ENCODE measurements around the gene KCNIP1.

Gene KCNIP1

DNA sequence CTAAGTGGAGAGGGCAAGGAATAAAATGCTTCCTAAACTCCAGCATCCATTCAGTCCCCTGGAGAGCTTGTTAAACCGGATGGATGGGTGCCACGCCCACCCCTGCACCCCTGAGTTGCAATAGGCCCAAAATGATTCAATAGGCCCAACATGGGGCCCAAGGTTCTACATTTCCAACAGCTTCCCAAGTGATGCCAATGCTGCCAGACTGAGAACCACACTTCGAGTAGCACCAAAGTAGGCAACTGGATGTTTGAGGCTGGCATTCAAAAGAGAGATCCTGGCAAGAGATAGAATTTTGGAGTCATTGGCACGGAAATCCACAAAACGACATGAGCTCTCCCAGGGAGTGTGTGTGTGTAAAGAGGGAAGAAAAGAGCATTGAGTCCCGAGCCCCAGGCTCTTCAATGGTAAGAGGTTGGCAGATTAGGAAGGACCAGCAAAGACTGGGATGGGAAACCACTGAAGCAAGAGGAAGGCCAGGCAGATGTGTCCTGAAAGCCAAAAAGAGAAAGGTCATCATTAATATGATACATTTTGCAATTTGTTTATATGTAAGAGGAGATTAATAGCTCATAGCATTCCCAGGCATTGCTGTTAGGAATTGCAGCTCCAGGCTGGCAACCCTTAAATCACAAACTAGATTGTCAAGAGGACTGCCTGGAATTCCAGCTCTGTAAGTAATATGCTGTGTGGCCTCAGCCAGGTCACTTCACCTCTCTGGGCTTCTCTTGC, 130.6 kb downstream of the KCNIP1 start:
- H3K4me3 ChIP-seq (ENCODE audit: low read depth, low read length), result no peak overlapping the region

DNA sequence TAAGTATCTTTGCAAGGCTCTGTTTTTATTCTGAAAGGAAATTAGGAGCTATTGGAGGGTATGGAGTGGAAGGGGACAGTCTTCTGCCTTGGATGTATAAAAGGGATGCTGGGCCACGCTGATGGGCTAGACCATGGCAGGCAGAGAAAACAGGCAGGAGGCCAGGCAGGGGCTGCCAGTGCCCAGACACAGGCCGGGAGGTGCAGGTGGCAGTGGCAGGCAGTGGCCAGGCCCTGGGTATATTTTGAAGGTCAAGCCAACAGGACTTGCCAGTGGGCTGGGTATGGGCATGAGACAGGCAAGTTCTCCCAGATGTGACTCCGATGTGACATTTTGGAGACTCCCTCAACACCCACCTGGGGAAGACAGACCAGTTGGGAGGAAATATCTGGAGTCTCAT, 131.9 kb downstream of the KCNIP1 start:
- no peak for DNase-seq
- Histone ChIP-seq H3K4me1 (no peaks in the 10 kb centered on the region), H3K36me3 (no peaks in the 10 kb centered on the region), H3K27me3 (peaks cover 13% of the 10 kb centered on the region; the same call in 1 of the 2 replicates), H3K9me3 (no peaks in the 10 kb centered on the region), H3K4me3 (ENCODE audit: low read depth, low read length) (no peak overlapping the region)
- TF ChIP-seq, protein P1, sequence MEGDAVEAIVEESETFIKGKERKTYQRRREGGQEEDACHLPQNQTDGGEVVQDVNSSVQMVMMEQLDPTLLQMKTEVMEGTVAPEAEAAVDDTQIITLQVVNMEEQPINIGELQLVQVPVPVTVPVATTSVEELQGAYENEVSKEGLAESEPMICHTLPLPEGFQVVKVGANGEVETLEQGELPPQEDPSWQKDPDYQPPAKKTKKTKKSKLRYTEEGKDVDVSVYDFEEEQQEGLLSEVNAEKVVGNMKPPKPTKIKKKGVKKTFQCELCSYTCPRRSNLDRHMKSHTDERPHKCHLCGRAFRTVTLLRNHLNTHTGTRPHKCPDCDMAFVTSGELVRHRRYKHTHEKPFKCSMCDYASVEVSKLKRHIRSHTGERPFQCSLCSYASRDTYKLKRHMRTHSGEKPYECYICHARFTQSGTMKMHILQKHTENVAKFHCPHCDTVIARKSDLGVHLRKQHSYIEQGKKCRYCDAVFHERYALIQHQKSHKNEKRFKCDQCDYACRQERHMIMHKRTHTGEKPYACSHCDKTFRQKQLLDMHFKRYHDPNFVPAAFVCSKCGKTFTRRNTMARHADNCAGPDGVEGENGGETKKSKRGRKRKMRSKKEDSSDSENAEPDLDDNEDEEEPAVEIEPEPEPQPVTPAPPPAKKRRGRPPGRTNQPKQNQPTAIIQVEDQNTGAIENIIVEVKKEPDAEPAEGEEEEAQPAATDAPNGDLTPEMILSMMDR (IDR thresholded peaks at IDR 0.05; ENCODE audit: low read depth, low read length), result no peak

More for the DNA sequence above, 130.6 kb downstream of the KCNIP1 start:
- TF ChIP-seq, protein P1 (IDR thresholded peaks at IDR 0.05; ENCODE audit: low read depth, low read length), result no peak
- no peaks in the 10 kb centered on the region for H3K36me3 ChIP-seq
- H3K27me3 ChIP-seq, result peaks cover 13% of the 10 kb centered on the region; the same call in 1 of the 2 replicates
- H3K4me1 ChIP-seq, result no peaks in the 10 kb centered on the region
- no peak for DNase-seq
- no peaks in the 10 kb centered on the region for H3K9me3 ChIP-seq

DNA sequence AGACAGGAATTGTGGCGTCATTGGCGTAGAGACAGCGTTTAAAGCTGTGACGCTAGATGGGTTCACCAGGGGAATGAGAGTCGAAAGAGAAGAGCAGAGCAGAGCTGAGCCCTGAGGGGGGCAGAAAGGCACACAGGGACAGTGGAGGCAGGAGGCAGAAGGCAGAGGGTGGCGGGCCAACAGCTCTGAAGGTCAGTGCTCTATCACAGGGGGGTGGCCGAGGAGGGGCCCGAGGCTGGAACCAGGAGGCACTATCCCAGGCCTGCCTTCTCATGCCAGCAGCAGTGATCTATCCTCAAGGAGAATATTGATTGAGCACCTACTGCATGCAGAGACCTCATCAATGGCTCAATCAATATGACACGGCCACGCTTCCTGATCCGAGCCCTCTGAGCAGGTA, 132.4 kb downstream of the KCNIP1 start:
- H3K4me1 ChIP-seq, result no peaks in the 10 kb centered on the region
- TF ChIP-seq, protein P1 (IDR thresholded peaks at IDR 0.05; ENCODE audit: low read depth, low read length), result no peak
- no peaks in the 10 kb centered on the region for H3K36me3 ChIP-seq
- peaks cover 12% of the 10 kb centered on the region; the same call in 1 of the 2 replicates for H3K27me3 ChIP-seq
- no peak for DNase-seq
- H3K4me3 ChIP-seq (ENCODE audit: low read depth, low read length), result no peak overlapping the region
- no peaks in the 10 kb centered on the region for H3K9me3 ChIP-seq

DNA sequence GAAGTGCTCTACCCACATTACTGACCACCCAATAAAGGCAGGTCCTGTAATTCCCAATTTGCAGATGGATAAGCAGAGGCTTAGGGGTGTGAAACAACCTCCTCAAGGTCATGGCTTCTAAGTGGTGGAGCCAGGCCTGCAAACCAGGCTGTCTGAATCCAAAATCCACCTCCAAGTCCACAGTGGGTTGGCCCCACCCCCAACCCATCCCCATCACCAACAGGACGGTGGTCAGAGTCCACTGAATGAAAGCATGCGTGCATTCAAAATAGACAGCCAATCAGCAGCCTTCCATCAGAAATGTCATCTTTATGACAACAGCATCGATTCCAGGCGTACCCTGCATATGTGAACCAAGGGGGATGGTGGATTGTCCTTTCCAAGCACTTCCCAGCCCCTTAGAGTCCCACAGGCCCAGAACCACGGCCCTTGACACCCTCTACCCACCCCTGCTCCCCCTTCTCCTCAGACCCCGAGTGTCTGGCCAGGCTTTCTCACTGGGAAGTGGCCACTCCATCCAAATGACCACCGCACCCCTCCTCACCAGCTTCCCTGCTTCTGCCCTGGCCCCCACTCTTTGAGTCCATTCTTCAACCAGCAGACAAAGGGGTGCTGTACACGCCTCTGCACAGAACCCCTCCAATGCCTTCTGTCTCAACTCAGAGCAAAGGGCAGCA, 133.1 kb downstream of the KCNIP1 start:
- H3K27me3 ChIP-seq, result peaks cover 5% of the 10 kb centered on the region
- no peak for DNase-seq
- H3K4me1 ChIP-seq, result no peaks in the 10 kb centered on the region
- no peaks in the 10 kb centered on the region for H3K36me3 ChIP-seq
- TF ChIP-seq, protein P1 (IDR thresholded peaks at IDR 0.05; ENCODE audit: low read depth, low read length), result no peak
- H3K9me3 ChIP-seq, result no peaks in the 10 kb centered on the region
- H3K4me3 ChIP-seq (ENCODE audit: low read depth, low read length), result no peak overlapping the region

DNA sequence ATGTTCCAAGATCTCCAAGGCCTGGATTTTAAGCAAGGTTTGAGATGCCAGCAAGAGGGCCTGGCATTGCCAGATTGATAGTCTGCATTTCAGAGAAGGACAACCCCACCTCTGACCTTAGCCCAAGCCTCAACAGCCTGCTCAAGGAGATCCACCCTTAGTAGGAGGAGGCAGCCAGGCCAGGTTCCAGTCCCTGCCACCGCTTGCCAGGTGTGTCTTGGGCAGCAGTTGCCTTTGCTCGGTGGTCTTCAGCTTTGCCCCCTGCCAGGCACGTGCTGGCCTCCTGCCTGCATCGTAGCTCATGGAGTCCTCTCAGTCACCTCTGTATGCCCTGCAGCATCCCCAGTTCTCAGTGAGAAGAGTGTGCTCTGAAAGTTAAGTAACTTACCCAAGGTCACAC, 134.2 kb downstream of the KCNIP1 start:
- Histone ChIP-seq H3K9me3 (no peaks in the 10 kb centered on the region), H3K36me3 (no peaks in the 10 kb centered on the region), H3K27me3 (no peaks in the 10 kb centered on the region; the same call in none of the 2 replicates), H3K4me1 (no peaks in the 10 kb centered on the region), H3K4me3 (ENCODE audit: low read depth, low read length) (no peak overlapping the region)
- DNase-seq, result no peak
- TF ChIP-seq, protein P1 (IDR thresholded peaks at IDR 0.05; ENCODE audit: low read depth, low read length), result no peak

Data from BE2C (cell line).